GM10266 (cell line): ENCODE results near the gene CAMTA1.

Experiments
- DNase-seq: peaks from one replicate; pipeline ENCODE4 v3.0.0; 2012; ENCODE audit errors: extremely low spot score
- TF ChIP-seq, protein P1 (sequence below): IDR thresholded peaks from 2 replicates; pipeline ENCODE4 v1.5.1; 2012; ENCODE audit warnings: mild to moderate bottlenecking, low read depth; ENCODE audit not compliant: control insufficient read depth, insufficient read depth; ENCODE audit errors: missing control alignments

Gene CAMTA1

GRCh38 chr1:7252411-7253117 is 467.3 kb downstream of the CAMTA1 start:
- TF ChIP-seq, protein P1, sequence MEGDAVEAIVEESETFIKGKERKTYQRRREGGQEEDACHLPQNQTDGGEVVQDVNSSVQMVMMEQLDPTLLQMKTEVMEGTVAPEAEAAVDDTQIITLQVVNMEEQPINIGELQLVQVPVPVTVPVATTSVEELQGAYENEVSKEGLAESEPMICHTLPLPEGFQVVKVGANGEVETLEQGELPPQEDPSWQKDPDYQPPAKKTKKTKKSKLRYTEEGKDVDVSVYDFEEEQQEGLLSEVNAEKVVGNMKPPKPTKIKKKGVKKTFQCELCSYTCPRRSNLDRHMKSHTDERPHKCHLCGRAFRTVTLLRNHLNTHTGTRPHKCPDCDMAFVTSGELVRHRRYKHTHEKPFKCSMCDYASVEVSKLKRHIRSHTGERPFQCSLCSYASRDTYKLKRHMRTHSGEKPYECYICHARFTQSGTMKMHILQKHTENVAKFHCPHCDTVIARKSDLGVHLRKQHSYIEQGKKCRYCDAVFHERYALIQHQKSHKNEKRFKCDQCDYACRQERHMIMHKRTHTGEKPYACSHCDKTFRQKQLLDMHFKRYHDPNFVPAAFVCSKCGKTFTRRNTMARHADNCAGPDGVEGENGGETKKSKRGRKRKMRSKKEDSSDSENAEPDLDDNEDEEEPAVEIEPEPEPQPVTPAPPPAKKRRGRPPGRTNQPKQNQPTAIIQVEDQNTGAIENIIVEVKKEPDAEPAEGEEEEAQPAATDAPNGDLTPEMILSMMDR = no peak
- DNase-seq = no peak

DNA sequence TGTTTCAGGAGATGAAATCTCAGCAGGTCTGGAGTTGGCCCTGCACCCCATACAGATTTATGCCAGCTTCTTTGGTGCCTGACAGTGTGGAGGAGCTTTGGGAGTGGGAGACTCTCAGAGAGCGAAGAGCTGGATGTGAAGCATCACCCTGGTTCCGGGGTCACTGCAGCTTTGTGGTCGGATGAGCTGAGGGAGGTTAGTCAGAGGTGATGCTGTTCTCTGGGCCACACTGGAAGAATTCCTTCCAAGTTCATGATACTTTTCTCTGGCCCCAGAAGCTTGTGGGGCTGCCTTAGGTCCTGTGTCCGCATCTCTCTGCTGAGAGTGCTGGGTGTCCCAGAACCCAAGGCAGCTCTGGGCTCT is 467.8 kb downstream of the CAMTA1 start:
- TF ChIP-seq, protein P1 = no peak

DNA sequence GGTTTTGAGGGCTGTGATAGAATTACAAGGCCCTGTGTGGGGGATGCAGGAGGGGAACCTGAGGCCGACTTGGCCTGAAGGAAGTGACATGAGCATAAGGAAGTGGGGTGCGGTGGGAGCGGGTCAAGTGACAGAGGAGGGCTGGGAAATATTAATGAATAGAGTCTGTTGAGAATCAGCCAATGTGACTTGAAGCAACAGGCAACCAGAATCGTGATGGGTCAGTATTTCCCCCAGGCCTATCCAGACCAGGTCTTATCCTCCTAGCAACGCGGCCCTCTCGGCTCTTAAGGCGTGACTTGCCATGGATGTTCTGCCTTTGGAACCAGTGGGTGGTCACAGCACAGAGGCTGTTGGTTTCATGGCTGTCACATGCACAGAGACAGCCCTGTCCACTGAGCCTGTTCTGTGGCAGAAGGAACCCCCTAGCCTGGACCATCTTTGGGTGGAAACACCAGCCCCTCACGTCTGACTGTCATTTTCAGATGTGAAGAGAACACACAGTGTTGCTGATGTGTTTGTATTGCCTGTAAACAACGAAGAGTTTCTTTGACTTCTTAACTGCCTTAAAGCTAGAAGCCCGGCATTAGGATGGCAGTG is 468.8 kb downstream of the CAMTA1 start:
- DNase-seq = no peak
- TF ChIP-seq, protein P1 = no peak

More for the DNA sequence above, 467.8 kb downstream of the CAMTA1 start:
- DNase-seq = no peak

GRCh38 chr1:7255303-7256058 is 470.2 kb downstream of the CAMTA1 start:
- no peak for DNase-seq
- TF ChIP-seq, protein P1 = no peak

- DNase-seq = no peak
- TF ChIP-seq, protein P1 = no peak
These were observed 471.3 kb downstream of the CAMTA1 start for GRCh38 chr1:7256526-7256925.

DNA sequence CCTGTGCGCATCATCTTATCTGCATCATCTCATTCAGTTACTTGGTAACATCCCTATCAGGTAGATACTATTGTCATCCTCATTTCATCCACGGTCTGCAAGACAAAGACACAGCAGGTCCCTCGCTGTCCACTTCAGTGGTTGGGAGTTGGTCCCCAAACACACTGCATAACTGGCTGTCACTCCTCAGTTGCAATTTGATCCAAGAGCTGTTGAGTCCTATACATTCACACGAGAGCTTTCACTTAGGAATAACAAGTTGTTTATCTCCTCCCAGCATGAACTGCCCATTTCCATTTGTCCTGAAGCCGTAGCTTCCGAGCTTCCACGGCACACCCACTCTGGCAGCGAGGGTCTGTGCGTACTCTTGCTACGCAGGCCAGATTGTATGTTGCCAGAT is 472.0 kb downstream of the CAMTA1 start:
- no peak for DNase-seq
- TF ChIP-seq, protein P1 = no peak

DNA sequence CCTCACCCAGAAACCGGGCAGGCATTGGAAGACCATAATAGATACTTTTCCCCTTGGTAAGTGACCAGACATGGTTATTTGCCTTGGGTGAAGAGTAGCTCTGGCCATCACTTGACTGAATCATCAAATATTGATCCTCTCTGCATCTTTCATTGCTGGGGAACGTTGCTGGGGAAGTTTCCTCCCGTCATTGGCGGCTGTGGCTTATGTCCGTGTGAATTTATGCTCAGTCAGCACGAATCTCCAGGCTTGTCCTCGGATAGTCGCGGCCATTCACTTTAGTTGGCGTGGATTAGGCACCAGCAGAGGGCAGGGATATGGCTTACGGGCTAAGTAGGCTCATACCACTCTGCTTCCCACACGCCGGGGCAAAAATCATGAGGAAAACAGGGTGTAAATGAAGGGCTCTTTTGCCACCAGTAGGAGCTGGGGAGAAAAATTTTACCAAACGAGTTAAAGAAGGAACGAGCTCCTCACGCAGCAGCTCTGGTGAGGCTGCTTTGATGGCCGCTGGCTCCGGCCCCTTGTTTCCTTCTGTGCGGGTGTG is 473.4 kb downstream of the CAMTA1 start:
- TF ChIP-seq, protein P1 = no peak
- no peak for DNase-seq
